PC-3 (cell line): ENCODE results near the gene TAOK3. TPM values are rescaled to one million over a fixed set of nuclear protein-coding genes. Genes with fewer than 3 reads are reported as not detected.

Experiments
- ATAC-seq: fragments of 200-7000 bp; cut with Tn5 transposase; 2 replicates; pipeline ENCODE4 v1.9.1; 2020; ENCODE audit warnings: mild to moderate bottlenecking, moderate library complexity
- BruUV-seq: library from RNA; stranded (reverse); fragments of 400-500 nt; replicated peaks from 2 replicates; lab custom pipeline; 2021; lab: Mats Ljungman, UMichigan
- CTCF ChIA-PET: fragments of 300-600 bp; sonication (Branson Sonifier 250); formaldehyde crosslinking; loops from one replicate; lab custom pipeline; 2022; ENCODE audit warnings: antibody characterized with exemption; lab: Charles Lee
- POLR2A ChIA-PET: fragments of 300-600 bp; sonication (Branson Sonifier 250); formaldehyde crosslinking; loops from one replicate; lab custom pipeline; 2022; ENCODE audit warnings: antibody characterized with exemption; ENCODE audit not compliant: unreplicated experiment; lab: Charles Lee
- DNase-seq: peaks from one replicate; pipeline ENCODE4 v3.0.0-alpha.2; 2015
- H2AFZ ChIP-seq: fragments of 300-600 bp; sonication (generic); 2 replicates; pipeline ENCODE4 v1.6.0; 2016; ENCODE audit warnings: antibody characterized with exemption, low read length
- H3F3A ChIP-seq: fragments of 300-600 bp; sonication (generic); one replicate; pipeline ENCODE4 v1.6.0; 2017; ENCODE audit warnings: antibody characterized with exemption, low read length, control low read depth, mild to moderate bottlenecking; ENCODE audit not compliant: unreplicated experiment
- H3K27ac ChIP-seq: fragments of 300-600 bp; sonication (generic); 2 replicates; pipeline ENCODE4 v1.5.1; 2016; ENCODE audit warnings: mild to moderate bottlenecking, low read length
- H3K27me3 ChIP-seq: fragments of 300-600 bp; sonication (generic); 2 replicates; pipeline ENCODE4 v1.6.1; 2016; ENCODE audit warnings: low read length, mixed read lengths
- H3K36me3 ChIP-seq: fragments of 300-600 bp; sonication (generic); 2 replicates; pipeline ENCODE4 v1.6.1; 2016; ENCODE audit warnings: low read depth, mixed run types, low read length, mixed read lengths
- H3K4me1 ChIP-seq: fragments of 300-600 bp; sonication (generic); 2 replicates; pipeline ENCODE4 v1.5.1; 2016; ENCODE audit warnings: low read length; ENCODE audit not compliant: insufficient read depth
- H3K4me2 ChIP-seq: fragments of 300-600 bp; sonication (generic); 2 replicates; pipeline ENCODE4 v1.6.0; 2016; ENCODE audit warnings: low read length
- H3K4me3 ChIP-seq: fragments of 300-600 bp; sonication (generic); 2 replicates; pipeline ENCODE4 v1.5.1; 2016; ENCODE audit warnings: mild to moderate bottlenecking, low read length, mixed read lengths
- H3K79me2 ChIP-seq: fragments of 300-600 bp; sonication (generic); 2 replicates; pipeline ENCODE4 v1.6.1; 2017; ENCODE audit warnings: low read length, mixed read lengths
- H3K9ac ChIP-seq: fragments of 300-600 bp; sonication (generic); 2 replicates; pipeline ENCODE4 v1.6.0; 2016; ENCODE audit warnings: mild to moderate bottlenecking, low read length
- H3K9me2 ChIP-seq: fragments of 300-600 bp; sonication (generic); replicated peaks from 2 replicates; pipeline ENCODE4 v1.6.1; 2016; ENCODE audit warnings: mixed run types, low read length, mixed read lengths
- H3K9me3 ChIP-seq: fragments of 300-600 bp; sonication (generic); 2 replicates; pipeline ENCODE4 v1.6.1; 2016; ENCODE audit warnings: low read length, mixed read lengths
- H4K20me1 ChIP-seq: fragments of 300-600 bp; sonication (generic); 2 replicates; pipeline ENCODE4 v1.6.1; 2016; ENCODE audit warnings: low read length, mixed read lengths
- CTCF ChIP-seq: fragments of 300-600 bp; sonication (generic); conservative IDR thresholded peaks from 2 replicates; pipeline ENCODE4 v1.5.1; 2017; ENCODE audit warnings: antibody characterized with exemption, low read depth, mild to moderate bottlenecking, low read length
- EZH2 ChIP-seq: fragments of 300-600 bp; sonication (generic); IDR thresholded peaks from one replicate; pipeline ENCODE4 v1.6.1; 2017; ENCODE audit warnings: antibody characterized with exemption, mild to moderate bottlenecking, low read length; ENCODE audit not compliant: unreplicated experiment
- EZH2phosphoT487 ChIP-seq: fragments of 300-600 bp; sonication (generic); IDR thresholded peaks from 2 replicates; pipeline ENCODE4 v1.6.1; 2018; ENCODE audit warnings: mild to moderate bottlenecking, antibody characterized with exemption, low read length, borderline replicate concordance
- intact Hi-C: fragments of 100-400 bp; cut with micrococcal nuclease; formaldehyde crosslinking; loops from 2 replicates; pipeline ENCODE4 v1.9.0; 2023
- total RNA-seq: library from RNA; depleted of rRNA; stranded (reverse); fragments of >200 nt; gene quantifications from 2 replicates; pipeline ENCODE4 v1.2.3, GENCODE V29; 2014

TAOK3 gene
- total RNA-seq, 1 experiment from 2014 or later = 27.9 TPM

GRCh38 chr12:118164798-118165486 is 207.8 kb downstream of the TAOK3 start:
- H4K20me1 ChIP-seq = no peaks in the 10 kb centered on the region
- 0 out of 2 replicates have a peak overlapping the region, but pooled peaks have one; percentile 16 for H2AFZ ChIP-seq
- ChIA-PET POLR2A (no interaction called here), CTCF (interaction anchor here (0.5 to 0.7 kb wide), 5 partner anchors 19 to 610 kb away, joined by 3 to 4 read pairs (median 3); partner anchors contain the start of gene PEBP1)
- H3K4me1 ChIP-seq = no peaks in the 10 kb centered on the region
- no peaks in the 10 kb centered on the region for H3F3A ChIP-seq
- BruUV-seq = no TSS peak
- DNase-seq = peak; percentile 65
- no peaks in the 10 kb centered on the region for H3K79me2 ChIP-seq
- intact Hi-C loops = loop anchor here (1.0 to 2.0 kb wide), 3 partner anchors 18 to 210 kb away; no protein-coding TSS in a partner anchor
- no peak overlapping the region for H3K4me3 ChIP-seq
- peaks cover 2% of the 10 kb centered on the region; the same call in 1 of the 2 replicates for H3K36me3 ChIP-seq
- TF ChIP-seq EZH2 = no peak
- no peak for TF ChIP-seq EZH2phosphoT487
- TF ChIP-seq CTCF = peak; percentile 89
- no peak overlapping the region for H3K4me2 ChIP-seq
- H3K9me3 ChIP-seq = no peaks in the 10 kb centered on the region
- no peak overlapping the region for H3K9ac ChIP-seq
- ATAC-seq = peak; percentile 78
- H3K27me3 ChIP-seq = no peaks in the 10 kb centered on the region
- H3K27ac ChIP-seq = no peak overlapping the region
- H3K9me2 ChIP-seq = no peaks in the 10 kb centered on the region

- ATAC-seq (no peak), DNase-seq (no peak)
- no peak overlapping the region for H3K9ac ChIP-seq
- peaks cover 6% of the 10 kb centered on the region; the same call in 1 of the 2 replicates for H3K36me3 ChIP-seq
- no peaks in the 10 kb centered on the region for H3K9me2 ChIP-seq
- no peak for TF ChIP-seq EZH2phosphoT487
- TF ChIP-seq EZH2 = no peak
- TF ChIP-seq CTCF = no peak
- no peaks in the 10 kb centered on the region for H3K4me1 ChIP-seq
- intact Hi-C loops = no loop called here
- CTCF ChIA-PET = no interaction called here
- no peaks in the 10 kb centered on the region for H3F3A ChIP-seq
- BruUV-seq = no TSS peak
- POLR2A ChIA-PET = no interaction called here
- H2AFZ ChIP-seq = no peak overlapping the region
- no peak overlapping the region for H3K27ac ChIP-seq
- no peaks in the 10 kb centered on the region for H3K79me2 ChIP-seq
- no peak overlapping the region for H3K4me3 ChIP-seq
- H3K9me3 ChIP-seq = no peaks in the 10 kb centered on the region
- no peaks in the 10 kb centered on the region for H4K20me1 ChIP-seq
- no peak overlapping the region for H3K4me2 ChIP-seq
- H3K27me3 ChIP-seq = no peaks in the 10 kb centered on the region
Observed at GRCh38 chr12:118160536-118160935, 212.2 kb downstream of the TAOK3 start.

GRCh38 chr12:118151755-118152154 is 221.0 kb downstream of the TAOK3 start:
- ATAC-seq (no peak), DNase-seq (no peak)
- Histone ChIP-seq H3K27ac (no peak overlapping the region), H3F3A (no peaks in the 10 kb centered on the region), H3K9ac (no peak overlapping the region), H4K20me1 (no peaks in the 10 kb centered on the region), H3K36me3 (peaks cover 10% of the 10 kb centered on the region; the same call in 1 of the 2 replicates), H3K4me2 (no peak overlapping the region), H3K4me3 (no peak overlapping the region), H3K4me1 (no peaks in the 10 kb centered on the region), H3K27me3 (no peaks in the 10 kb centered on the region), H3K9me2 (no peaks in the 10 kb centered on the region), H2AFZ (no peak overlapping the region), H3K9me3 (no peaks in the 10 kb centered on the region), H3K79me2 (no peaks in the 10 kb centered on the region)
- no TSS peak for BruUV-seq
- TF ChIP-seq EZH2 = no peak
- TF ChIP-seq CTCF = no peak
- TF ChIP-seq EZH2phosphoT487 = no peak
- CTCF ChIA-PET = no interaction called here
- intact Hi-C loops = no loop called here
- POLR2A ChIA-PET = no interaction called here
